ENCODE results near the gene NCAPD3. TPM values are rescaled to one million over a fixed set of nuclear protein-coding genes. Genes with fewer than 3 reads are reported as not detected.

The NCAPD3 gene
- total RNA-seq, 1 experiment from 2014 or later, result 85.0 TPM

GRCh38 chr11:134233729-134234179 is 10.0 kb upstream of the NCAPD3 start:
- Histone ChIP-seq H2AFZ (ENCODE audit: low read length) (no peak overlapping the region), H3K4me1 (ENCODE audit: insufficient read depth, low read length) (no peaks in the 10 kb centered on the region), H4K20me1 (ENCODE audit: low read length) (no peaks in the 10 kb centered on the region), H3K27ac (ENCODE audit: low read length) (no peak overlapping the region), H3K9me3 (ENCODE audit: low read length) (no peaks in the 10 kb centered on the region), H3K9ac (ENCODE audit: low read length) (no peak overlapping the region), H3F3A (ENCODE audit: low read length, unreplicated experiment) (no peaks in the 10 kb centered on the region), H3K79me2 (ENCODE audit: low read length) (peaks cover 55% of the 10 kb centered on the region), H3K4me2 (ENCODE audit: low read length) (no peak overlapping the region), H3K27me3 (ENCODE audit: low read length) (no peaks in the 10 kb centered on the region), H3K9me2 (replicated peaks; ENCODE audit: low read length) (no peaks in the 10 kb centered on the region), H3K36me3 (ENCODE audit: low read depth, low read length) (no peaks in the 10 kb centered on the region), H3K4me3 (ENCODE audit: low read length) (no peak overlapping the region)
- intact Hi-C loops (cut with micrococcal nuclease), result no loop called here
- TF ChIP-seq, protein P1, sequence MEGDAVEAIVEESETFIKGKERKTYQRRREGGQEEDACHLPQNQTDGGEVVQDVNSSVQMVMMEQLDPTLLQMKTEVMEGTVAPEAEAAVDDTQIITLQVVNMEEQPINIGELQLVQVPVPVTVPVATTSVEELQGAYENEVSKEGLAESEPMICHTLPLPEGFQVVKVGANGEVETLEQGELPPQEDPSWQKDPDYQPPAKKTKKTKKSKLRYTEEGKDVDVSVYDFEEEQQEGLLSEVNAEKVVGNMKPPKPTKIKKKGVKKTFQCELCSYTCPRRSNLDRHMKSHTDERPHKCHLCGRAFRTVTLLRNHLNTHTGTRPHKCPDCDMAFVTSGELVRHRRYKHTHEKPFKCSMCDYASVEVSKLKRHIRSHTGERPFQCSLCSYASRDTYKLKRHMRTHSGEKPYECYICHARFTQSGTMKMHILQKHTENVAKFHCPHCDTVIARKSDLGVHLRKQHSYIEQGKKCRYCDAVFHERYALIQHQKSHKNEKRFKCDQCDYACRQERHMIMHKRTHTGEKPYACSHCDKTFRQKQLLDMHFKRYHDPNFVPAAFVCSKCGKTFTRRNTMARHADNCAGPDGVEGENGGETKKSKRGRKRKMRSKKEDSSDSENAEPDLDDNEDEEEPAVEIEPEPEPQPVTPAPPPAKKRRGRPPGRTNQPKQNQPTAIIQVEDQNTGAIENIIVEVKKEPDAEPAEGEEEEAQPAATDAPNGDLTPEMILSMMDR (conservative IDR thresholded peaks at IDR 0.05; ENCODE audit: low read depth, low read length), result no peak
- TF ChIP-seq EZH2phosphoT487 (IDR thresholded peaks at IDR 0.05; ENCODE audit: borderline replicate concordance, low read length) (no peak), EZH2 (IDR thresholded peaks at IDR 0.05; ENCODE audit: low read length, unreplicated experiment) (no peak)
- BruUV-seq (replicated peaks), result no TSS peak
- POLR2A ChIA-PET (ENCODE audit: unreplicated experiment), result no interaction called here
- no peak for DNase-seq
- no peak for ATAC-seq
- CTCF ChIA-PET, result no interaction called here

DNA sequence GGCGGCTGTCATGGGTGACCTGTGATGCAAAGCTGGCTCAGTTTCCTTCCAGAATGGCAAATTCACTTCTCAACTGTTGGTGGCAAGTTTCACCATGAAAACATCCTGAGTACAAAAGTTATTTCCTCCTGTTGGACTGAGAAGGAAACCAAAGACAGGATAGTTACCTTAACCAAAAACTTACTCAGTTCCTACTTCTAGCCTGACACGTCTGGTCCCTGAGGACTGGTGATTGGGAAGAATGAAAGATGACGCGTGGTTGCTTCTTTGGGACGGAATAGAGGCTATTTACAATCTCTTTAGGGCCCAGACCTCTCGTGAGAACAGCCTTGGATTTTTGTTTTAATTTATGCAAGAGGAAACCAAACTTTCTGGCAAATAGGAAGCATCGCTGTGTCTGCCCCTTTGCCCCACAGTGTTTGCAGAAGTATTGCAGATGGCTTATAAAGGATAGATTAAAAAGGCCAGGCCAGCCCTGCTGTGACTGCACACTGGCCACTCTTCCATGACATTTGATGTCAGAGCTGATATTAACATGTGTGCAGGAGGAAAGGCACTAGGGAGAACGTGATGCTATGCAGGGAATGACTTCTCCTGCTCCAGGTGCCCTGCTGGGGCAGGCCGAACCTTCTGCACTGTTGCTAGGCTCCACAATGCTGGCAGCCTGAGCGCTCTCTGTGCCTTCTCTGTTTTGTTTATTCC is 8.3 kb upstream of the NCAPD3 start:
- peaks cover 3% of the 10 kb centered on the region; the same call in 1 of the 2 replicates for H3K4me1 ChIP-seq (ENCODE audit: insufficient read depth, low read length)
- H3F3A ChIP-seq (ENCODE audit: low read length, unreplicated experiment), result no peaks in the 10 kb centered on the region
- POLR2A ChIA-PET (ENCODE audit: unreplicated experiment), result no interaction called here
- no peak overlapping the region for H3K4me3 ChIP-seq (ENCODE audit: low read length)
- intact Hi-C loops (cut with micrococcal nuclease), result no loop called here
- H3K79me2 ChIP-seq (ENCODE audit: low read length), result peaks cover 70% of the 10 kb centered on the region
- TF ChIP-seq, protein P1 (conservative IDR thresholded peaks at IDR 0.05; ENCODE audit: low read depth, low read length), result no peak
- no peak for TF ChIP-seq EZH2 (IDR thresholded peaks at IDR 0.05; ENCODE audit: low read length, unreplicated experiment)
- TF ChIP-seq EZH2phosphoT487 (IDR thresholded peaks at IDR 0.05; ENCODE audit: borderline replicate concordance, low read length), result no peak
- no peaks in the 10 kb centered on the region for H3K36me3 ChIP-seq (ENCODE audit: low read depth, low read length)
- no peaks in the 10 kb centered on the region for H3K9me2 ChIP-seq (replicated peaks; ENCODE audit: low read length)
- no peaks in the 10 kb centered on the region for H3K9me3 ChIP-seq (ENCODE audit: low read length)
- ATAC-seq, result no peak
- CTCF ChIA-PET, result no interaction called here
- no peak overlapping the region for H3K9ac ChIP-seq (ENCODE audit: low read length)
- BruUV-seq (replicated peaks), result no TSS peak
- no peak overlapping the region for H3K4me2 ChIP-seq (ENCODE audit: low read length)
- H3K27ac ChIP-seq (ENCODE audit: low read length), result no peak overlapping the region
- no peak for DNase-seq
- no peak overlapping the region for H2AFZ ChIP-seq (ENCODE audit: low read length)
- H4K20me1 ChIP-seq (ENCODE audit: low read length), result peaks cover 5% of the 10 kb centered on the region; the same call in 1 of the 2 replicates
- H3K27me3 ChIP-seq (ENCODE audit: low read length), result no peaks in the 10 kb centered on the region

DNA sequence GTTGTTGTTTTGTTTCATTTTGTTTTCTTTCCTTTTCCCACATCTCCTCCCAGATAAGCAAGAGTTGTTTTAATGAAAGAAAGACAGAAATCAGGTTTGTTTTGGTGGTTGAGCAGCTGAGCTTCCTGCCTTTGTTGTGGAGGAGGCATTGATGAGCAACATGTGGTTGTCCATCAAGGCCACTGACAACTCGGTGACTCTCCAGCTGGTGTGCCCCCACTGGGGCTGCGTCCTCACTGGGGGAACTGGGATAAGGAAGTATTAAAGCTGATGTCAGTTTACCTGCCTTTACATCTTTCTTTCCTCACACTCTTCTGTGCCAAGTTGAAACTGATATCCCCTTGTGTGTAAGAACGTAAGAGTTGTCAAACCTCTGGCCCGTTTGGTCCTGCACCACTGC is 6.6 kb upstream of the NCAPD3 start:
- Histone ChIP-seq H3K4me2 (ENCODE audit: low read length) (no peak overlapping the region), H3K9me2 (replicated peaks; ENCODE audit: low read length) (no peaks in the 10 kb centered on the region), H3K36me3 (ENCODE audit: low read depth, low read length) (no peaks in the 10 kb centered on the region), H3K9ac (ENCODE audit: low read length) (no peak overlapping the region), H3K4me1 (ENCODE audit: insufficient read depth, low read length) (peaks cover 16% of the 10 kb centered on the region), H3F3A (ENCODE audit: low read length, unreplicated experiment) (no peaks in the 10 kb centered on the region), H3K27me3 (ENCODE audit: low read length) (no peaks in the 10 kb centered on the region), H2AFZ (ENCODE audit: low read length) (no peak overlapping the region), H3K9me3 (ENCODE audit: low read length) (no peaks in the 10 kb centered on the region), H3K27ac (ENCODE audit: low read length) (no peak overlapping the region), H3K79me2 (ENCODE audit: low read length) (peaks cover 88% of the 10 kb centered on the region), H4K20me1 (ENCODE audit: low read length) (peaks cover 5% of the 10 kb centered on the region; the same call in 1 of the 2 replicates), H3K4me3 (ENCODE audit: low read length) (no peak overlapping the region)
- DNase-seq, result no peak
- POLR2A ChIA-PET (ENCODE audit: unreplicated experiment), result no interaction called here
- CTCF ChIA-PET, result no interaction called here
- TF ChIP-seq, protein P1 (conservative IDR thresholded peaks at IDR 0.05; ENCODE audit: low read depth, low read length), result no peak
- TF ChIP-seq EZH2phosphoT487 (IDR thresholded peaks at IDR 0.05; ENCODE audit: borderline replicate concordance, low read length) (no peak), EZH2 (IDR thresholded peaks at IDR 0.05; ENCODE audit: low read length, unreplicated experiment) (no peak)
- intact Hi-C loops (cut with micrococcal nuclease), result no loop called here
- no TSS peak for BruUV-seq (replicated peaks)
- no peak for ATAC-seq

All from PC-3 (cell line).